HG03095 (cell line): ENCODE results near the gene ROBO1.
"Not testable (repeated sequence)": the region's sequence is repeated elsewhere in the genome, so short reads cannot be mapped to it uniquely, and the experiment has no call there.

Experiments used
- ATAC-seq: cut with Tn5 transposase; IDR thresholded peaks from one replicate; pipeline ENCODE4 v1.9.1; 2021; ENCODE audit warnings: moderate library complexity; ENCODE audit not compliant: unreplicated experiment

The ROBO1 gene

DNA sequence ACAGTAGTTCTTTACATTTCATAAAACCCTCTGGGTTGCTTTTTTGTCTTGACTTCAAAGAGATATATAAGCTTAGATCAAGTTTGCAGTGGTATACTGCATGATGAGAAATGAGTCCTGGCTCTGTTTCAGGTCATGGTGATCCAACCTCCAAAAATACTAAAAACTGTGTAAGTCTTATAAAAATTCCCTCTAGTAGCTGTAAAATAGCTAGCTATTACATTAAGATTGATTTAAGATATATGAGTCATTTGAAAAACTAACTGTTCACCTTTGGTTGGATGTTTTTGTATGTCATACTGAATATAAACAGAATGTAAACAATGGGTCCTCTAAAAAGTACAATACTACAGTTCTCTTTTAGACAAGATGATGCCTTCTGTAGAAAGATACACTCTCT lies 879.2 kb downstream of the ROBO1 start:
- no peak for ATAC-seq

GRCh38 chr3:78887547-78888011 lies 880.2 kb downstream of the ROBO1 start:
- no peak for ATAC-seq

- ATAC-seq = no peak
These were observed 880.8 kb downstream of the ROBO1 start for GRCh38 chr3:78887029-78887428.

- not testable (repeated sequence) for ATAC-seq
These were observed 883.2 kb downstream of the ROBO1 start for GRCh38 chr3:78884567-78884966.

DNA sequence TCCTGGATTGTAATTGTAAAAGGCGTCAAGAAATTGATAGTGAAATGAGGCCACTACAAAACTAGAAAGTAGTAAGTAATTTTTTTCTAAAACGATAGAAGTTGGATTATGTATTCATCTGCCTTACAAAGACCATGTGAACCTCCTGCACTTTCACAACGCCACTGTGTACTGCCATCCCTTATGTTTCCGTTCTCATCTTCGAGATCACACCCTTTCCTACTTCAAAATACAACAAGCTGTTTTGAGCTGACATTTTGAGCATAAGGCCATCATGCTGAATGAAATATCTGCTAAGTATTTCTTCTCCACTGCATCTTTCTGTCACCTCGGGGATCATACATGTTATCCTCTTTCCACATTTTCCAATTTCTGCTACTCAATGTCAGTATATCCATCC lies 885.5 kb downstream of the ROBO1 start:
- no peak for ATAC-seq

DNA sequence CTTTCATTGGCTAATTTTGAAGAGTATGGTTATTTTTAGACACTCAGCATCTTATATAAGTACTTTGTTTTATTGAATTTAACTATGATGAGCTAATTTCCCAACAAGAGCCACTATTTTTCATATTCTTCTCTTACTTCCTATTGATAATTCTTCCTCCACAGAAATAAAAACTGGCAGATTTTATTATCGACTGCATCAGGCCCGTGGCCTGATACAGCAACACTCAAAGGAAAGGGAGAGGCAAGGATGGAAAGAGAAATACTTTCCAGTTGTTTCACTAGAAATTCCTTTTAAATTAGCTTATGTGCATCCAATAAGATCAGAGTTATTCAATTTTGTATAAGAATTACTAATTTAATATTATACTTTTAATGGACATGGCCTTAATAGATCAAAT lies 886.3 kb downstream of the ROBO1 start:
- no peak for ATAC-seq

GRCh38 chr3:78880603-78881461 lies 887.0 kb downstream of the ROBO1 start:
- ATAC-seq = no peak

GRCh38 chr3:78879295-78879860 lies 888.4 kb downstream of the ROBO1 start:
- ATAC-seq = no peak

- no peak for ATAC-seq
These were observed 889.0 kb downstream of the ROBO1 start for GRCh38 chr3:78878789-78879188.

DNA sequence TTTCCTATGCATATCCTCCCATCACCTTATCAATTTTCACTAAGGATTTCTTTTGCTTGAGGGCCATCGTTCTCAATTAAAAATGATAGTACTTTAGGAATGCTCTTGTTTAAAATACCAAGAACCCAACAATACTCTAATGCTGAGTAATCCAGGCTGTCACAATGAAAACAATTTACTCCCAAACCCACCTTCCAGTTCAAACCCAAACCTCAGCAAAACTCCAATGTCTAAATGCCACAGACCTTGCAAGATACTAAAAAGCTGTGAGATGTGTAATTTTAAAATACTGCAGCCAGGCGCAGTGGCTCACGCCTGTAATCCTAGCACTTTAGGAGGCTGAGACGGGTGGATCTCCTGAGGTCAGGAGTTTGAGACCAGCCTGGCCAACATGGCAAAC lies 889.8 kb downstream of the ROBO1 start:
- ATAC-seq = no peak

DNA sequence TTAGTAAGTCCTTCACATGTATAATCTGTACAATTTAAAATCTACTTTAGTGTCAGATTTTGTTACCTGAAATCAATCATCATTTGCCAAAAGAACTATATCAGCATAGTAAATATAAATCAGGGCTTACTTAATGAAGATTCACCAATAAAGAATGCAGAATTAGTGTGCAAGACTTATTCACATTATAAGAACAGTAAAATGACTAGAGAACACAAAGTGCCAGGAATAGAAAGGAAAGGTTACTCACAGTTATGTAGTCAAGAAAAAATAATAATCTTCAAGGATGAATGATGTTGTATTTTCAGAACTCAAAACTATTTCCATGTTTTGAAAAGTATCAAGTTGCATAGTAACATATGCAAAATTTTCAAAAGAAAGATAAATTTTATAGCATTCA lies 891.9 kb downstream of the ROBO1 start:
- ATAC-seq = no peak

GRCh38 chr3:78875436-78875835 lies 892.4 kb downstream of the ROBO1 start:
- no peak for ATAC-seq

- ATAC-seq = no peak
These were observed 894.2 kb downstream of the ROBO1 start for GRCh38 chr3:78873641-78874040.

GRCh38 chr3:78872195-78872594 lies 895.6 kb downstream of the ROBO1 start:
- ATAC-seq = no peak

DNA sequence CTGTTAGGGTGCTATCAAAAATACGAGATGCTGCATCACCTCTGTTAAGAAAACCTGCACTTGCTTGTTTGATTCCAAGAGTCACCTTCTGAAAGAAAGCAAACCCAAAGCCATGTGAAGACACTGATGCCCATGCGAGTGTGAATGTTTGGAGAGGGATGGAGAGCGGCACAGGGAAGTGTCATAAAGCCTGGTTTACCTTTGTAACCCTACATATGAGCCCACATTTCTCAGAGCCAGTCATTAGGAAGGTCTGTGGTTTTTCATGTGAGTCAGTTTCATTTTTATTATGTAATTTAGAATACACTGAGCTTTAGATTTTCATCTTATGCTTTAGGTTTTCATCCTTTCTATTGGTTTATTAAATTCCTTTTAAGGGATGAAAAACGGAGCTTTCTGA lies 896.8 kb downstream of the ROBO1 start:
- no peak for ATAC-seq

GRCh38 chr3:78870484-78870883 lies 897.3 kb downstream of the ROBO1 start:
- no peak for ATAC-seq

- ATAC-seq = no peak
These were observed 899.2 kb downstream of the ROBO1 start for GRCh38 chr3:78868570-78868969.

DNA sequence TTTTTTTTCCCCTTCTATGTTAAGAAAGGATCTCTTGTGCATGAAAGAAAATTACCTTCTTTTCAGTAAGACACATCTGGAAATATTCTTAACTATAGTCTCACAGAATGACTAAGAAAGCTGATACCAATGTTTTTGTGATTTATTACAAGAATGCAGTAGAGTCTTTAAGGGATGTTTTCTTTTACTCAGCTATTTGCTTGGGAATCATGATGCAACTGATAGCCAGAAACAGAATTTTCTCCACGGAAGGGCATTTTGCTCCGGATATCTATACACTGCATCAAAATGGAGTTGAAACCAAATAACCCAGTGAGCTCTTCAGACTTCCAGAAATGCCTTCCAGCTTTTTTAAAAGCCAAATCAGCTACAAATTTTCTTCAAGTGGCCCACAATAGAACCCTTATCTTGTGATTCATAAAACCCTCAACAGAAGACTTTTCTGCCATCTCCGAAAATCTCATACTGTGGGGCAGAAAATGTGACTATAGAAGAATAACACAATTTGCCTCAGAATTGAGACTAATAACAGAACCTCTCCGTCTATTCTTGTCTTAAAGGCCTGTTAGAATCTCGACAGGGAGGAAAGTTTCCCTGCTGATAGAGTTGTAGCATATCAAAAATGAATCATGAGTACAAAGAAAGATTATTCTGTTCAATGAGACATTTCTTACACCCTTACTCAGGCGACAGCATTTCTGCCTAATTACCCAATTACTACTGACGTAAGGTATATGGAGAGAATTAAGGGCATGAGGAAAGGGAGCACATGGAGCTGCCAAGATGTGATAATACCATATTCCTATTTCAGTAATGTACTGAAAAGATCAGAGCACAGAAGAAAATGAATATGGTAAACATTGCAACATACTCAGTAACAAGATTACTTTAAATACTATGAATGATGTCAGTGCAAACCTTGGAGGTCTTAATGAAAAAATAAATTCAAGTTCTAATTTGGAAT lies 900.1 kb downstream of the ROBO1 start:
- ATAC-seq = no peak

GRCh38 chr3:78863306-78864203 lies 904.2 kb downstream of the ROBO1 start:
- ATAC-seq = no peak

- ATAC-seq = no peak
These were observed 906.6 kb downstream of the ROBO1 start for GRCh38 chr3:78861156-78861555.
